ENCODE data around the gene PLPP1.
"Not testable (repeated sequence)": the region's sequence is repeated elsewhere in the genome, so short reads cannot be mapped to it uniquely, and the experiment has no call there.

The PLPP1 gene

DNA sequence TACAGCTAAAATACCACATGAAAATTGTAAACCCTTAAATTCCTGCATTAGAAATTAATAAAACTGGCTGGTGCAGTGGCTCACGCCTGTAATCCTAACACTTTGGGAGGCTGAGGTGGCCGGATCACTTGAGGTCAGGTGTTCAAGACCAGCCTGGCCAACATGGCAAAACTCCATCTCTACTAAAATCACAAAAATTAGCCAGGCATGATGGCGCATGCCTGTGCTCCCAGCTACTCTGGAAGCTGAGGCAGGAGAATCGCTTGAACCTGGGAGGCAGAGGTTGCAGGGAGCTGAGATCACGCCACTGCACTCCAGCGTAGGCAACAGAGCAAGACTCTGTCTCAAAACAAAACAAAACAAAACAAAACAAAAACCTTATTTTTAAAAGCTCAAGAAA is 29.1 kb downstream of the PLPP1 start:
- not testable (repeated sequence) for DNase-seq (ENCODE audit: low read depth in 2 of 3, low spot score in 2 of 3)

GRCh38 chr5:55503917-55504316 is 30.8 kb downstream of the PLPP1 start:
- not testable (repeated sequence) for DNase-seq (ENCODE audit: low read depth in 2 of 3, low spot score in 2 of 3)

DNA sequence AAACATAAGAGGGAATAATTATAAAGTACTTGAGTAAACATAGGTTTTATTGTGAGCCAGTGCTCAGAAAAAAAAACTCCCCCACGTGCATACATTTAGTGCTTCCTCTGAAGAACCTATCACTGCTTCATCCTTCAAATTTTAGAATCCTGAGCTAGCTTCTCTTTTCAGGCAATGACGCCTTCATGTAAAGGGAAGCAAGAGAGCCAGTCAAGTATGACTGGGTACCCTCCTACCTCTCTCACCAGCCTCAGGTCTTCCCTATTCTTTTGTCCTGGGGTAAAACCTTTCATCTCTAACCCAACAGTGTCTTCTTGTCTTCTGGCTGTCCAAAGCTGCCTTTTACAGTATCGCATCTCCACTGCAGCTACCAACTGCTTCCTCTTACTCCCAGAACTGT is 32.0 kb downstream of the PLPP1 start:
- DNase-seq (ENCODE audit: low read depth in 2 of 3, low spot score in 2 of 3), result no peak

- no peak for DNase-seq (ENCODE audit: low read depth in 2 of 3, low spot score in 2 of 3)
Observed at GRCh38 chr5:55498457-55498856, 36.3 kb downstream of the PLPP1 start.

GRCh38 chr5:55497712-55498111 is 37.1 kb downstream of the PLPP1 start:
- no peak for DNase-seq (ENCODE audit: low read depth in 2 of 3, low spot score in 2 of 3)

DNA sequence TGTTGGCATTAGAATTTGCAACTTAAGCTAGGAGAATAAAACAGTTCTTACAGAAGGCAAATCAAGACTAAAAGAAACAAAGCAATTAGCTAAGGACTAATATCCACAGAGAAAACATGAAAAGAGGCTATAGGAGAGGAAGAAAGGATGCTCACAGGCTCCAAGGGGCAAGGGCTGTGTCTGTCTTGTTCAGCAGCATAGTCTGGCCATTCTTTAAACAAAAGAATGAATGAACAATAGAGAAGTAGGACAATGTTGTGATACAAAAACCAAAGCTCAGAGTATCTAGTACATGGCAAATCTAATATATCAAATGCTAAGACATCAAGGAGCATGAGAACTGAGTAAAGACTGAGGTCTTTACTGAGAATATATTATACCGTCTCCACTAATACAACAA is 39.5 kb downstream of the PLPP1 start:
- no peak for DNase-seq (ENCODE audit: low read depth in 2 of 3, low spot score in 2 of 3)

DNA sequence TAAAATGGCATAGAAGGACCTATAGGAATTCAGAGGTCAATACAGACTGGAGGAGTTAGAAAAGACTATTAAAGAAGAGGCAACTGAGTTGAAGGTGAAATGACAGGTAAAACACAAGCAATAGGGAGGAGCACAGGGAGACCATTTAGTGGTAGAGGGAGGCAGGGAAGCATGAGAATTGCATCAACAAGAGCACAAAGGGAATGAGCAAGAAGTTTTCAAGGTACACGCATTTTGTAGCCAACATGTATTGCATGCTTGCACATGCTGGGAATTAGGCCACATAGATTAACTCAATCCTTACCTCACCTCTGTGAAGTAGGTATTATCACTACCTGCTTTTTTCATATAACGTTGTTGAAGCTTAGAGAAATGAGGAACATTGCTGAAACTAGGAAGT is 42.3 kb downstream of the PLPP1 start:
- no peak for DNase-seq (ENCODE audit: low read depth in 2 of 3, low spot score in 2 of 3)

- no peak for DNase-seq (ENCODE audit: low read depth in 2 of 3, low spot score in 2 of 3)
Observed at GRCh38 chr5:55485073-55485472, 49.7 kb downstream of the PLPP1 start.

- DNase-seq (ENCODE audit: low read depth in 2 of 3, low spot score in 2 of 3), result no peak
Observed at GRCh38 chr5:55484531-55484930, 50.2 kb downstream of the PLPP1 start.

DNA sequence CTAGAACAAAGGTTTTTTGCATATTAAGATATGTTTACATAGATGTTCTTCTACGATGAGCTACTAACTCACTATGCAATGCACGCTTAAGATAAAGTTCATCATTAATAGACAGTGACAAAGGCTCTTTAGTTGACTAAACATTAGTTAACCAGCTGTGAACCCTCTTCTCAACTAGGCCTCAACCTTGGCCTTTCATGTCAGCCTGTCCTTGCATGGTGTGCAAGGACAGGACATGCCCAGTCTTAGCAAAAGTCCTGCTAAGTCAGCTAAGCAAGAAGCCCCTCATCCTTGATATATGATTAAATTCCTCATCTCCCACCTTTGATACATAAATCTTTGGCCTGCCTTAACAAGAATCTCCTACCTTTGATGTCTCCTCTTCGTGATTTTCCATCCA is 50.9 kb downstream of the PLPP1 start:
- no peak for DNase-seq (ENCODE audit: low read depth in 2 of 3, low spot score in 2 of 3)

DNA sequence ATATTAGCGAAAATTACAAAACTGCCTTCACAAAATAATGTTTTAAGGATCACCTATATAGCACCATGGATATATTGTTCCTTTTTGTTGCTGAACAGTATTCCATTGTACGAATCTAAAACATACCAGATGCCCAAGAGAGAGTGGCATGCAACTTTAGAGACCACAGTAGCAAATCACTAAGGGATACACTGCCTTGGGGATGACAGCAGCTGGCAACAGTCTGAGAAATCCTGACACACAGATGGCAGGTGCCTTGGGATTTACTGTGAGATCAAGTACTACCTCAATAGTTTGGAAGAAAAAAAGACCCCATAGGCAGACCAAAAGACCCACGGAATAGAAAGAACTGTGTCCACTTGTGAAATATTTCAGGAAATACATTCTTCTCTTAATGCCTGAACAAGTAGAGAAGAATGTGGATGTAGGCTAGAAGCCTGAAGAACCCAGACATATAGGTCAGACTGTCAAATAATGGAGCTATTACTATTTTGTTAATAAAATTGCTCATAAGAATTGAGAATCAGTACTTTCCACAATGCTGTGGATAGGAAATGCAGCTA is 53.4 kb downstream of the PLPP1 start:
- no peak for DNase-seq (ENCODE audit: low read depth in 2 of 3, low spot score in 2 of 3)

- no peak for DNase-seq (ENCODE audit: low read depth in 2 of 3, low spot score in 2 of 3)
Observed at GRCh38 chr5:55480781-55481180, 54.0 kb downstream of the PLPP1 start.

DNA sequence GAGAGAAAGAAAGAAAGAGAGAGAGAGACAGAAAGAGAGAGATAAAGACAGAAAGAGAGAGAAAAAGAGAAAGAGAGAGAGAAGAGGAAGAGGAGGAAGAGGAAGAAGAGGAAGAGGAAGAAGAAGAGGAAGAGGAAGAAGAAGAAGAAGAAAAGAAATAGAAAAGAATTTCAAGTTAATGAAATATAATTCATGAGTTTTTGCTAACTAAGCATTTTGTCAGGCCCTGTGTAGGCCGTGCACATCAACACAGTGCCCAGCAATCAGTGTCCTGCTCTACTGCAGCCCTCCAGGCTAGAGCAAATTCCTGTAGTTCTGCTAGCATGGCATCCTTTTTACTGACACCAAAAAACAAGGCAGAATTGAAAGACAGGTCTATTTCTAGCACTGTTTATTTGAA is 62.1 kb downstream of the PLPP1 start:
- DNase-seq (ENCODE audit: low read depth in 2 of 3, low spot score in 2 of 3), result no peak

- DNase-seq (ENCODE audit: low read depth in 2 of 3, low spot score in 2 of 3), result no peak
Observed at GRCh38 chr5:55471468-55471867, 63.3 kb downstream of the PLPP1 start.

DNA sequence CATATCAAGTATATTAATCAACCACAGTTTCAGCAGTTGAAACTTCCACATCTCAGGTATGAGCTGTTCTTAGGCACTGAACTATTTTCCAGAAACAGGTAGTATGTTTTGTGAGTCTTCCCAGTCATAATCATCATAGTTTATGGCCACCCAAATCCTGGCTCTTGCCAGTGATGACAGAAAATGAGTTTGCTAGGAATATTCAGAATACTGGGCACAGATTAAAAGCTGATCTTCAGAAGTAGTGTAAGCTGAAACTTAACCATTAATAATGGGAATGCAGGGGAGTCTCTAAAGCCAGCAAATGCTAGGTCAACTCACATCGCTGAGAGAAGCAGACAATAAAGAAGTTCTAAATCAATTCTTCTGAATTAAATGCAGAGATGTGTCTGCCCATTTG is 64.5 kb downstream of the PLPP1 start:
- DNase-seq (ENCODE audit: low read depth in 2 of 3, low spot score in 2 of 3), result no peak

DNA sequence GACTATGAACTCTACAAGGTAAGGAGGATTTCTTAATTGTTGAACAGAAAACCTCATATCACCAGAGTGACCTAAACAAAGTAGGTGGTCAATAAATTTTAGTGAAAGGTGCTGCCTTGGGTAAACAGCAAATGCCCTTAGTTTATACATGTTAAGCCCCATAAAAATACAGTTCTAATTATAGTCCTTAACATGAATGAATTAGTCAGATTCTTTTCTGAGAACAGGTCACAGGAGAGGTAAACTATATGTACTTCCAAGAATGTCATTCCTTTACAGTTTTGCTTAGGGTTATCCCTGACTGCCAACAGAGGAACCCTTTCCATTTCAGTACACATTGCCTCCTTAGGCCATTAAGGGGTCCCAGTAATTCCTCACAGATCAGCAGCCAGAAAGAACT is 64.9 kb downstream of the PLPP1 start:
- DNase-seq (ENCODE audit: low read depth in 2 of 3, low spot score in 2 of 3), result no peak

DNA sequence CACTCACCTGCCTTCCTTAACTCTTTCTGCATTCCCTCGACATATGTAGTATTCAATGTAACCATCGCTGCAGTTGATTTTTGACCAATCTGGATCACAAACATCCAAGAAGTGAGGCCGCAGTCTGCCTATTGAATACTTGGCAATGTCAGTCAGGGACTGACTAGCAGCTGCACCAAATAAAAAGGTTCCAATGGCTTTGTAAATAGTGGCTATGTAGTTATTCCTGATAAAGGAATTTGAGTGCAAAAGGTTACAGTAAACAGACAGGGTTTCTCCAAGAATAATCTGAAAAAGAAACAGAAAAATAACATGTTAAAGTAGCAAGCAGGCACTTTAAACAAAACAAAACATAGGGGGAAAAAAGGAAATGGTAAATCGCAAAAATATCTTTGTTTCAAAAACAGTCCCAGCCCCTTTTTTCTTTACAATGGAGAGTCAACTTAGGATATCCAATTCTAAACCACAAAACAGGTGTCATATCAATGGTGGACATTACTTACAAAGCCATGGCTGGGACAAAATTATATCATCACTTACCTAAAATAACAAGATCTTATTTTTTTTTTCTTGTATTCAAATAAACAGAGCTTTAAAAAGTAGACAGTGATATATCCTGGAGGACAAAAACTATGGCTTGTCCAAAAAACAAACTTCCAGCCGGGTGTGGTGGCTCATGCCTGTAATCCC is 66.8 kb downstream of the PLPP1 start:
- no peak for DNase-seq (ENCODE audit: low read depth in 2 of 3, low spot score in 2 of 3)

- no peak for DNase-seq (ENCODE audit: low read depth in 2 of 3, low spot score in 2 of 3)
Observed at GRCh38 chr5:55463613-55464012, 71.2 kb downstream of the PLPP1 start.

DNA sequence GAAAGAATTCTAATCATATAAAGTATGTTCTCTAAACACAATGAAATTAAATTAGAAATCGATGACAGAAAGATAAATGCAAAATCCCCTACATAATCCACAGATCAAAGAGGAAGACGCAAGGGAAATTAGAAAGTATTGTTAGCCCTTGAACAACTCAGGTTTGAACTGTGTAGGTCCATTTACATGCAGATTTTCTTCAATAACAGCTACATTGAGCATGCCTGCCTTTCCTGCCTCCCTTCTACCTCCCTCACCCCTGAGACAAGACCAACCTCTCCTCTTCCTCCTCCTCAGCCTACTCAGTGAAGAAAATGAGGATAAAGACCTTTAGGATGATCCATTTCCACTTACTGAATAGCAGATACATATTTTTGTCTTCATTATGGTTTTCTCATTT is 75.2 kb downstream of the PLPP1 start:
- no peak for DNase-seq (ENCODE audit: low read depth in 2 of 3, low spot score in 2 of 3)

- no peak for DNase-seq (ENCODE audit: low read depth in 2 of 3, low spot score in 2 of 3)
Observed at GRCh38 chr5:55456216-55456895, 78.4 kb downstream of the PLPP1 start.

- DNase-seq (ENCODE audit: low read depth in 2 of 3, low spot score in 2 of 3), result no peak
Observed at GRCh38 chr5:55454282-55454681, 80.5 kb downstream of the PLPP1 start.

DNA sequence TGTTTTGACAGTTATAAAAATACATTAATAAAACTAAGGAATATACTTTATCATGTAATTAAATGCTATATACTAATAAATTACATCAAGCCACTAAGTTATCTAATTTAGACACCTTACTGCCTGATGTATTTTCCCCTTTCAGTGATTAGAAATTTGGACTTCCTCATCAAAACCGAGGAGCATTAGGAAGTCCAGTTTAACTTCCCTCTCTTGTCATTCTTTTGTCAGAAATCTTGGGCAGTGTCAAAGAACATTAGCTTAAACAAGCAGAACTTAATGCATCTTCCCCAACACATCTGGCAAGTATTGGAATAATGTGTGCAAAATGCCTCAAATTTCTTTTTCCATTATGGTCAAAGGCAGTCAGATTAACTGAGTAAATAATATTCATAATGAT is 81.6 kb downstream of the PLPP1 start:
- no peak for DNase-seq (ENCODE audit: low read depth in 2 of 3, low spot score in 2 of 3)

DNA sequence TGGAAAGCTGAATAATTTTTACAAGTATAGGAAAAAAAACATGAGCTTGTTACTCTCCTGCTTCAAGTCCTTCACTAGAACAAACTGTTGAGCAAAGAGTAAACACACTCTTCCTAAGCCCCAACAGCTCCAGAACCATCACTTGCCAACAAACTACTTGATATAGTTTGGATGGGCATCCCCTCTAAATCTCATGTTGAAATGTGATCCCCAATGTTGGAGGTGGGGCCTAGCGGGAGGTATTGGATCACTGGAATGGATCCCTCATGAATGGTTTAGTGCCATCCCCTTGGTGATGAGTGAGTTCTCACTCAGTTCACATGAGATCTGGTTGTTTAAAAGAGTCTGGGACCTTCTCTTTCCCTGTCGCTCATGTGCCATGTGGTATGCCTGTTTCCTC is 82.8 kb downstream of the PLPP1 start:
- DNase-seq (ENCODE audit: low read depth in 2 of 3, low spot score in 2 of 3), result no peak
